GM12875 (cell line): Measurements from ENCODE around the gene TAF3.

Experiments used
- H3K4me3 ChIP-seq: one replicate; pipeline ENCODE4 v1.5.1; 2011; ENCODE audit warnings: low read depth, low read length, control low read depth
- CTCF ChIP-seq: IDR thresholded peaks from 2 replicates; pipeline ENCODE4 v1.5.1; 2011; ENCODE audit warnings: low read depth, mild to moderate bottlenecking, control low read depth, inconsistent platforms, low read length, moderate library complexity, borderline replicate concordance; ENCODE audit not compliant: insufficient read depth

The TAF3 gene

GRCh38 chr10:7944215-7944480, 125.8 kb downstream of the TAF3 start:
- no peak for TF ChIP-seq CTCF
- no peak overlapping the region for H3K4me3 ChIP-seq

- no peak for TF ChIP-seq CTCF
- no peak overlapping the region for H3K4me3 ChIP-seq
These were observed 126.2 kb downstream of the TAF3 start for GRCh38 chr10:7944537-7944936.

GRCh38 chr10:7945034-7945433, 126.7 kb downstream of the TAF3 start:
- no peak for TF ChIP-seq CTCF
- H3K4me3 ChIP-seq: no peak overlapping the region

GRCh38 chr10:7945469-7946187, 127.3 kb downstream of the TAF3 start:
- TF ChIP-seq CTCF: no peak
- no peak overlapping the region for H3K4me3 ChIP-seq

- H3K4me3 ChIP-seq: no peak overlapping the region
- no peak for TF ChIP-seq CTCF
These were observed 130.2 kb downstream of the TAF3 start for GRCh38 chr10:7948371-7949000.

GRCh38 chr10:7950981-7951847, 132.9 kb downstream of the TAF3 start:
- no peak overlapping the region for H3K4me3 ChIP-seq
- no peak for TF ChIP-seq CTCF
